ENCODE measurements around the gene KANK4.

KANK4 gene

GRCh38 chr1:62318756-62319544 lies at the start of gene KANK4:
KANK4 (minus strand) TSS chr1:62319434; CDS start chr1:62281564, 37,870 bp downstream.
- in situ Hi-C loops (cut with MboI; ENCODE audit: low sequenced_read_pairs): no loop called here

- in situ Hi-C loops (cut with MboI; ENCODE audit: low sequenced_read_pairs): no loop called here
Observed at GRCh38 chr1:62368989-62369388, 49.8 kb upstream of the KANK4 start.

GRCh38 chr1:62367005-62367557 lies 47.8 kb upstream of the KANK4 start:
- in situ Hi-C loops (cut with MboI; ENCODE audit: low sequenced_read_pairs): no loop called here

- in situ Hi-C loops (cut with MboI; ENCODE audit: low sequenced_read_pairs): no loop called here
Observed at GRCh38 chr1:62364721-62365120, 45.5 kb upstream of the KANK4 start.

DNA sequence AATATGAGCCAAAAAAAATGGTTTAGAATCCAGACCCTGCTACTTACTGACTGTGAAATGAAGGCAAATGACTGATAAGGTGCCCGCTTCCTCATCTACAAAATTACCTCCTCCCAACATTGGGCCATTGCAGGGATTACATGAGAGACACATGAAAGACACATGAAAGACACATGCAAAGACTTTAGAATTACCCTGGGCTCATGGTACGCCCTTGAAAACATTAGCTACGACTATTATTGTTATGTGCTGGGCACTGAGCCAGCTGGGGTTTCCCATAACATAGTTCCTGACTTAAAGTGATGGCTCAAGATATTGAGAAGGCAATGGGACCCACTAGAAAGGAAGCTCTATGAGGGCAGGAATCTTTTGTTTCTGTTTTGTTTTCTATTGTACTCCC lies 43.7 kb upstream of the KANK4 start:
- in situ Hi-C loops (cut with MboI; ENCODE audit: low sequenced_read_pairs): no loop called here

DNA sequence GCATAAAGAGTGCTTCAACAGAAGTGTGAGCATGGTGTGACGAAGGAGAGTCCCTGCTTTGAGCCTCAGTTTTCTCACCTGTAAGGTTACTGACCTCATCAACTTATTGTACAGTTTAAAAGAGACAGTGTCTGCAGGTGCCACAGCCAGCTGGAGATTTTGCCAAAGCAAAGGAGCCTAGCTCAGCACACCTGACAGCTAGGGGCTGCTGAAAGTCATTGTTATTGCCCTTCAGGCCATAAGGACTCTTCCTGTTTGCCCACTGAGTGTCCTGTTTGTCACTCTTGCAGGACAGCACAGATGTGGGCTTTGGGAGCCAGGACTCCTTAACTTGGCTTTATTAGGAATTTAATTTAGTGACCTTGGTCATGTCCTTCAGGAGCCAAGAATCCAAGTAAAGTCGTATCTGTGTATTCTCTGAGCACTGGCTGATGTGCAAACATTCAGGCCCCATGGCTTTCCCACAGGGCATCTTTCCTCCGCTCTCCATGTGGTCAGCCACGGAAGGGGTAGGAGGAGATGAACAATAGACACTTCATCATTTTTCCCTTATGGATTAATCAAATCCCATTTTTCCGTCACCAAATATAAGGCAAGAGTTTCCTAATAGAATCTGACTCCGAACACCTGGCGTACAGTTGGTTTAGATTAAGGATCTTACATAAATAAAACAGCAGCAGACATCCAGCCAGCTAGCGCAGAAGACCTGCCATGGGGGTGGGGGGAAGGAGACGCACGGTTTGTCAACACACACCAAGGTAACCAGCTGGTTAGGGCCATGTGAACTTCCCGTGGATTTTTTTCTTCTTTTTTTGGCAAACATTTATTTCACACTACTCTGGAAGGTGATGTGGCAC lies 43.1 kb upstream of the KANK4 start:
- in situ Hi-C loops (cut with MboI; ENCODE audit: low sequenced_read_pairs): no loop called here

DNA sequence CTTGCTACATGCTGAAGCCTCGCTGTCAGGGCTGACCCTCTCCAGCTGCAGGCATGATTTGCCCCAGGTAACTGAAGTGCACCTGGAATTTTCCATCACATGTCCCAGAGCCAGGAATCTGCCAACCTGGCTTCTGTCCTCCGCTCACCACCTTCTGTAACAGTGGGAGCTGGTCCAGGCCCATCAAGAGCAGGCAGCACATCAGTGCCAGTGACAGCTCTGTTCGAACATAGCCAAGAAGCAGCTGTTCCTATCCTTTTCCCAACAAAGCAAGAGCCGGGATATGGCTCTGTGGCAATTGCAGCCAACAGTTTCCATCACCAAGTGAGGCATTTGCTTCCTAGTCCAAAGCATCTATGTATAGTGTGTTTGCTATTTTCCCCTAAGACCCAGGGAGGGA lies 42.2 kb upstream of the KANK4 start:
- in situ Hi-C loops (cut with MboI; ENCODE audit: low sequenced_read_pairs): no loop called here

DNA sequence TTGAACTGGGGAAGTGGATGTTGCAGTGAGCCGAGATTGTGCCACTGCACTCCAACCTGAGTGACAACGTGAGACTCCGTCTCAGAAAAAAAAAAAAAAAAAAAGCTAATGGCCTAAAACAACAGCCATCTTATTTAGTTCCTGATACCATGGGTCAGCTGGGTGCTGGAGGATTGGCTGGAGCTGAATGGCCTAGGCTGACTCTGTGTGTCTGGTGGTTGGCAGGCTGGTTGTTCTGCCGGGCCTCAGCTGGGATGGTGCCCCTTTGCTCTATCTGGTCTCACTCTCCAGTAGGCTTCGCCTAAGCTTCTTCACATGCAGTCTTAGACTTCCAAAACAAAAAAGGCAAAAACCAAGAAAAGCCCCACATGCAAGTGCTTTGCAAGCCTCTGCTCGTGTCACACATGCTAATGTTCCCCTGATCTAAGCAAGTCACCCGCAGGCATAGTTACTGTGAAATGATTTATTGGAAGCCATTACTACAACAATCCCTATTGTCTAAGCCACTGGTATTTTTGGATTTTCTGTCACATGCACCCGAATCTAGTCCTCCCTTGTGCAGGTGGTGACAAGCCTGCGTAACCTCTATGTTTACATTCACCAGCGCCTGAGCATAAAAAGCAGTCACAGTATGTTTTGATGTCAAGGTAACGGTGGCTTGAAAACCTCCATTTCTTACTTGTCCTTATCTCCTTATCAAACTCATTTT lies 39.6 kb upstream of the KANK4 start:
- in situ Hi-C loops (cut with MboI; ENCODE audit: low sequenced_read_pairs): no loop called here

DNA sequence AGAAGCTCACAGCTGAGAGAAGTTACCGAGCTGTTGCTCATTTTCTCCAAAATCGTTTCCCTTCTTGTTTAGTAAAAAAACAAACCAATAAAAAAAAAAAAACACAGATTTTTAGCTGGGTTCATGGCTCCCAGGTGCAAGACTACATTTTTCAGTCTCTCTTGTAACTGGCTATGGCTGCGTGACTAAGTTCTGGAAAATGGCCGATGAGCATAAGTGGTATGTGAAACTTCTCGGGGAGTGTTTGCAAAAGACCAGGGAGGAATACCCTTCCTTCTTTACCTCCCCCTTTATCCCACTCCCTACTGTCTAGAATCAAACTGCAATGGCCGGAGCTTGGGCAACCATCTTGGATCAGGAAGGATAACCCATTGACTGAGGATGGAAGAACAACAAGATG lies 38.7 kb upstream of the KANK4 start:
- in situ Hi-C loops (cut with MboI; ENCODE audit: low sequenced_read_pairs): no loop called here

DNA sequence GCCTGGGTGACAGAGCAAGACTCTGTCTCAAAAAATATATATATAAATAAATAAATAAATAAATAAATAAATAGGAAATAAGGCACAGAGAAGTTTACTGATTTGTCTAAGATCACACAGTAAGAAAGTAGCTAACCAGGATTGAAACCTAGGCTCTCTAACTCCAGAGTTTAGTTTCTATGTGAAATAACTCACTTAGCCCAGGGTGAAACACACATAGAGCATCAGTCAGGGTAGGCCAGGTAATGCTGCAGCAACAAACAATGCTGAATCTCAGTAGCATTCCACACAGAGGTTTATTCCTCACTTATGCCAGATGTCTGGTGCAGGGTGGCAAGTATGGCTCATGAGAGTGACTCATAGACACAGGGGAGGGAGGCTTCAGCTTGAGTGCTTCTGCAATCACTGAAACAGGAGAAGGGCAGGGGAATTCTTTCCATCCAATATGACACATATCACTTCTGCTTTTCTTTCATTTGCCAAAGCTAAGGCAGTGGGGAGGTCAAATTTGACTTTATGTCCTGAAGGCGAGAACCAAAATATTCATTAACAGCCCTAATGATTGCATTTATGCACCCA lies 37.1 kb upstream of the KANK4 start:
- in situ Hi-C loops (cut with MboI; ENCODE audit: low sequenced_read_pairs): no loop called here

DNA sequence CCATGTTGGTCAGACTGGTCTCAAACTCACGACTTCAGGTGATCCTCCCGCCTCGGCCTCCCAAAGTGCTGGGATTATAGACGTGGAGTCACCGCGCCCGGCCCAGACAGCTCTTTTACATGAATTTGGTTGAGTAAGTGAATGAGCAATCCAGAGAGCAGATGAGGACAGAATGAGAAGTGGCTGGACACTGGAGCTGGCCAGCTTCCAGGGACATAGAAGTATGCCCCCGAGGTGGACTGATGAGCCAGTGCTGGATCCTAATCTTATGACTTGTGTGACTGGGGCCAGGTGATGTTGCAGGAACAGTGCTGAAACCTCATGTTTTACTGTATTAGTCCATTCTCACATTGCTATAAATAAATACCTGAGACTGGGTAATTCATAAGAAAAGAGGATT lies 35.9 kb upstream of the KANK4 start:
- in situ Hi-C loops (cut with MboI; ENCODE audit: low sequenced_read_pairs): no loop called here

- in situ Hi-C loops (cut with MboI; ENCODE audit: low sequenced_read_pairs): no loop called here
Observed at GRCh38 chr1:62353853-62354252, 34.6 kb upstream of the KANK4 start.

- in situ Hi-C loops (cut with MboI; ENCODE audit: low sequenced_read_pairs): no loop called here
Observed at GRCh38 chr1:62352387-62352786, 33.2 kb upstream of the KANK4 start.

GRCh38 chr1:62349470-62350233 lies 30.4 kb upstream of the KANK4 start:
- in situ Hi-C loops (cut with MboI; ENCODE audit: low sequenced_read_pairs): no loop called here

- in situ Hi-C loops (cut with MboI; ENCODE audit: low sequenced_read_pairs): no loop called here
Observed at GRCh38 chr1:62346886-62347285, 27.7 kb upstream of the KANK4 start.

DNA sequence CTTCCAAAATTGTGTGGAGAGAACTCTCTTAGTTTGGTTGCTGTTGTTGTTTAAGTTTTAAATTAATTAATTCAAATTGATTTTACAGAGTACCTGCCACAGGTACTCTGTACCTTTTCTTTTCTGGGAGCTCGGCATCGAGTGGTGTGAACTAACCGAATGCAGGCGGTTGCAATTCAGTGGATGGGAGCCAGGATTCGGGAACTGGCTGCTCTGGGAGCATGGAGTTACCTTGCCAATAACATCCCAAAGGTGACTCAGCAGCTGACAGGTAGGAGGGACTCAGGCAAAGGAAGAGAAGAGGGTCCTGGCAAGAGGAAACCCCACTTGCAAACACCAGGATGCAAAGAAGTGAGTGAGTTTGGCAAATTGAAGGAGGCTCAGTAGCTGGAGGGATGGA lies 24.7 kb upstream of the KANK4 start:
- in situ Hi-C loops (cut with MboI; ENCODE audit: low sequenced_read_pairs): no loop called here

DNA sequence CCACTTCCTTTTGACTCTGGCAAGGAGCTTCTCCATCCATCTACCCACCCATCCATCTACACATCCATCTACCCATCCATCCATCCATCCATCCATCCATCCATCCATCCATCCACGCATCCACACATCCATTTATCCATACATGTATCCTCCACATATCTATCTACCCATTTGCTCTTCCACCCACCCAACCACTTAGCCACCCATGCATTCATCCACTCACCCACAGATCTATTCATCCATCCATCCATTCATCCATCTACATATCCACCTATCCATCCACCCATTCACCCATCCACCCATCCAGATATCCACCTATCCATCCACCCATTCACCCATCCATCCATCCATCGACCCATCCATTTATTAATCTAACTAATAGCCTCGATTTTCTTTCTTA lies 23.0 kb upstream of the KANK4 start:
- in situ Hi-C loops (cut with MboI; ENCODE audit: low sequenced_read_pairs): no loop called here

DNA sequence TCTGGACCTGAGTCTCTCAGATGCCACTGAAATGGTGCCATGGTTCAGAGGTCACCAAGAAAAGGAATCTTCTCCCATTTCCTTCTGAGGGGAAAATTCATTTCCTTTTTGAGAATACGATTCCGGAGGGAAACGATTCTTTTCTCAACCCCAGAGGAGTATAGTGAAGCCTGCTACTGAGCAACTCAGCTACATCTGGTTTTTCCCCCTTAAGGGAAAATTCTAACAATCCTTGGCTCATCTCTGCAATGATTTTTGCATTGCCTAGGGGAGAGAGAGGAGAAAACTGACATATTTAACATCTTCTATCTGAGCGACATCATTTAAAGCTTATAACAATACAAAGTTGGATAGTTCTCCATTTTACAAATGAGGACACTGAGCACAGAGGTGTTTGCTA lies 22.4 kb upstream of the KANK4 start:
- in situ Hi-C loops (cut with MboI; ENCODE audit: low sequenced_read_pairs): no loop called here

DNA sequence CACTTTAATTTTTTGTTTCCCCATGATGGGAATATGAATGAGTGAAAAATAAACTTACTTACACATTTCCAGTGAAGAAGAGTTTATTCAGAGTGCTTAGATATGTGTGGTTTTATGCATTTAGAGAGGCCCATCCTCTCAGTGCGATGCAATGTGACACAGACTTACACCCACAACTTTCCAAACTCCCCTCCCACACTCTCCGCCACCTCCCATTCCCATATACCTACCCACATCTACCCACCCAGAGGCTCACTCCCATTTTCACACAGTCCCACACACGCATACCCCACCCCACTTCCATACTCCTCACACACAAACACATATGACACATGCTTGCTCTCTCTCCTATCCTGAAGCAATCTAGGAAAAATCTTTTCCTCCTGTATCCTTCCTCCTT lies 21.9 kb upstream of the KANK4 start:
- in situ Hi-C loops (cut with MboI; ENCODE audit: low sequenced_read_pairs): no loop called here

All from HL-60/S4 treated with retinoic acid at 250 ng/mL for 4 days and 3 days (cell line).